GM19372 (cell line): ENCODE results near the gene PRKAR2A.

Experiments
- ATAC-seq: cut with Tn5 transposase; IDR thresholded peaks from one replicate; pipeline ENCODE4 v1.9.1; 2021; ENCODE audit warnings: mild to moderate bottlenecking, low read depth, moderate library complexity; ENCODE audit not compliant: unreplicated experiment

Gene PRKAR2A

GRCh38 chr3:48847504-48848423 lies at the start of gene PRKAR2A:
Gene PRKAR2A, minus strand, starts transcription at chr3:48847874. Its CDS starts 278 bp downstream, at chr3:48847596.
- peak; percentile 90 for ATAC-seq

DNA sequence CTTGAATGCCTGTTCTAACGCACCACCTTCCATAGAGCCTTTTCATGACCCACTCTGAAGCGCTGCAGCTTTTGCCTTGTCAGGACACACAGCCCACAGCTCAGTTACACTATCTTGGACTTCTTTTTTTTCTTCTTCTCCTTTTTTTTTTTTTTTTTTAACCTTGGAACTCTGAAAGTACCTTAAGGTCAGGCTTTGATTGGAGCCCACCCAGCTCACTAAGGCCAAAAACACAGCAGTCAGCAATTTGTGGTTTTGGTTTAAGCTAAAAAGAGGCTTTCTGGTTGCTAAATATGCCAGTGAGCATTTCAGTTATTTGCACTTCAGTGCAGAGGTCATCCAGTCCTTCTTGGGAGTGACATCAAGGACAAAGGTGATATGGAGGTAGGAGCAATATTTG lies 49.3 kb upstream of the PRKAR2A start:
- no peak for ATAC-seq

- no peak for ATAC-seq
Observed at GRCh38 chr3:48894516-48894915, 46.8 kb upstream of the PRKAR2A start.

DNA sequence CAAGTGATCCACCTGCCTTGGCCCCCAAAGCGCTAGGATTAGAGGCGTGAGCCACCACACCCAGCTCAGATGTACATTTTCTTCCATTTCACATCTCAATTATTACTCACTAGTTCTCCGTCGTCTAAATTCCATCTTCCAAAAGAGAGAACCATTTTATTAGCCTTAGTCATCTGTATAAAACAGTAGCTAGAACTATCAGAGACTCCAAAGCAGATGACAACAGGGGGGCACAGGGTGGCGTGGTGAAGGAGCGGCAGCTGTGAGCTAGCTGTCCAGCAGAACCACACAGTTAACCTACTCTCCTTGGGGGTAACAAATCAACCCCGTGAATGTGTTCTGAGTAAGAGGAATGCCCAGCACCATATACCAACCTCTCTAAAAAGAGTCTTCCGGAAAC lies 43.9 kb upstream of the PRKAR2A start:
- no peak for ATAC-seq

GRCh38 chr3:48885753-48886152 lies 38.1 kb upstream of the PRKAR2A start:
- no peak for ATAC-seq

DNA sequence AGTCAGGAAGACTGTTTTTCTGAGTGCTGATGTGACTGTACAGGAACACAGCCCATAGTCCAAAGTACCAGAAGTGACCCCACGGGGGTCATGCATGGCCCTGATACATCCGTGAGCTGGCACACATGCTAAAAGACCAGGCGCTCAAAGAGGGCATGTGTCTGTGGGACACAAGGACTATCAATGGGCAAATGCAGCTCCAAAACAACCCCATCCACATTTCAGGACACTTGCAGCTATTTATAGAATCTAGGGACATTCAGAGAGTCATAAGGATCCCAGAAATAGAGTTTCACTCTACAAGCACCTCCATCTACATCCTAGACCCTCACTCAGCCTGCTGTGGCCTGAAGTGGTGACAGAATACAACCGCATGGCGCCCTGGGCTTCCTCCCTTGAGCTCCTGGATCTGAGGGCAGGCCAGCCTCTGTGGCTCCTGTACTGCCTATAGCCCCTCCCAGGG lies 34.0 kb upstream of the PRKAR2A start:
- no peak for ATAC-seq

DNA sequence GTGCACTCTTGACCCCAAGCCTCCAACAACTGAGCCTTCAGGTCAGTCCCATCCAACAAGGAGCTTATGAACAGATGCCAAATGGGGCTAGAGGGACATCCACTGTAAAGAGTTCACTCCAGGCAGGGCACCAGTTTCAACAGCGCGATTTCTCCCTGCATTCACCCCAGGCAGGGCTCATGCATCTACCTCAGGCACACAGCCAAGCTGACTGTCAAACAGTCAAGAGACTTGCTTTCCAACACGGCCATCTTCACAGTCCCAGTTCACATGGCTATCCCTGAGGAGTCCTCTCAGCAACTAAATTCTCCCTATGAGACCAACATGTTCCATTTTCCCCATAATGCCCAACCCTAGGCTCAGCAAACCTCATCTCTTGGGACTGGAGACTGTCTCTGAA lies 33.3 kb upstream of the PRKAR2A start:
- no peak for ATAC-seq

DNA sequence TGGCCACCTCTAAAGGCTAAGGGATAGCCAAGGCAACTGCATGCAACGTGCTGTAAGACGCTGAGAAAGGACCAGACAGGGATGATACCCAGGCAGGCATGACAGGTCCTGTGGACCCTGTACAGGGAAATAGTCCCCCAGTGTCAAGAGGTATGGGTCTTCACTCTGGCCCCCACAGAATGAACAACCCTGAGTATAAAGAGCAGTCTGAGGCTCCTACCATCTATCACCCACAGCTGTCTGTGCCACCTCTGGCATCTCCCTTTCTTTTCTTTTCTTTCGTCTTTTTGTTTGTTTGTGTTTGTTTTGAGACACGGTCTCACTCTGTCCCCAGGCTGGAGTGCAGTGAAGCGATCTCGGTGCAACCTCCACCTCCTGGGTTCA lies 32.3 kb upstream of the PRKAR2A start:
- no peak for ATAC-seq

DNA sequence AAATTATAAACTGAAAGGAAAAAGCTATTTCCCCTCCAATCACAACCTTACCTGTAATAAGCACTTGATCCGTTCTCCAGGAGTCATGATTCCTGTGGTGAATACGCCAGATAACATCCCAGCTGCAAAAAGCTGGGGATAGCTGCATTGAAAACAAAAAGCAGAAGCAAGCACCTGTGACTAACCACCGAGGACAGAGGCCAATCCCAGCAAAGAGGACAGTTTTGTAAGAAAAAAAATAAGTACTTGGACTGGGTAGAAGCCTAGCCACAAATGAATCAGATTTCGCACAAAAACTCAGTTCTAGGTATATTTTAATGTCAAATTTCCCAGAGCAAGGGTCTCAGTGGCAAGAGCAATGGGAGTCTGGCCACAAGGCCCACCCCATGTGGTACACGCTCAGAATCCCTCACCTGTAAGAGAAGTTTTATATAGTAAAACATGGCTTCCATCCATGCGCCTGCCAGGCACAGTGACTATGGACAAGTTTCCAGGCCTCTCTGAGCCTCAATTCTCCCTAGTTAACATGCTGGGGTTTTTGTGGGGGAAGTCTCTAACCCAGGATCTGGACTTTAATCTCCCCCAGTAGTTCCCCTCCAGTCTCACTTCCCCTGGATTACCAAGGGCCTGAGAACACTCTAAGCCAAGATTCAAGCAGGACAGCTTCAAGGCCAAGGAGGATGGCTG lies 31.8 kb upstream of the PRKAR2A start:
- ATAC-seq: no peak

GRCh38 chr3:48877671-48878070 lies 30.0 kb upstream of the PRKAR2A start:
- ATAC-seq: no peak

GRCh38 chr3:48863122-48863521 lies 15.4 kb upstream of the PRKAR2A start:
- no peak for ATAC-seq

DNA sequence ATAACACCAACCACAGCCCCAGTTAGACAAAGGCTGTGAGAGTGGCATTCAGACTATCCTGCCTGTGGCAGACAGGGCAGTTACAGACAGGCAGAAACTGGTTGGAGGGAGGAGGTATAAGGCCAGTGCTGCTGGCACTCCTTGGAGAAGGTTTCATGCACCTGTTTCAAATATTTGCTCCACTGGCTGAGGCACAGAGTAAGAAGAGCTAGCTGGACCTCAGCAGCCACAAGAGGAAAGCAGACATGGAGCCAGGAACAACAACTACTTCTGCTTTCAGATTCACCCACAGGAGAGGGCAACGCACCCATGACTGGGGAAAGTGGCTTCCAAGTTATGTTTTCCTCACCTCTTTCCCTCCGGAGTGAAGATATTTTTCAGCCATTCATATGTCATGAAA lies 11.5 kb upstream of the PRKAR2A start:
- ATAC-seq: no peak

DNA sequence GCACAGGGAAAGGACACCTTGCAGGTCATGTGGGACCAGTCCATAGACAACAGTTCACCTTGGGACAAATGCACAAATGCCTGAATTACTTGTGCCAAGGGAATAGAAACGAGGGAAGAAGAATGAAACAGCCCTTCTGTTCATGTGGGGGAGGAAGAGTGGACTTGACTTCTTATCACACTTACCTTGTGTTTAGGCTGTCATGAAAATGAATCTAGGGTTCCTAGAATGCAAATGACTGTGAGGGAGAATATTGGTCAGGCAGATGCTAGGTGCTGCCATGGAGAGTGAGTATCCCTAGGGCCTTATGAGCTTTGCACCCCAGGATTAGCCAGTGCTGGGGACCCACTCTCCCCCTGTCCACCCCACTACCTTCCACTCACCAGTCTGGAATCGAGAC lies 11.0 kb upstream of the PRKAR2A start:
- no peak for ATAC-seq

- ATAC-seq: no peak
Observed at GRCh38 chr3:48857641-48858040, 10.0 kb upstream of the PRKAR2A start.

GRCh38 chr3:48856469-48856868 lies 8.8 kb upstream of the PRKAR2A start:
- no peak for ATAC-seq

GRCh38 chr3:48855681-48856447 lies 8.2 kb upstream of the PRKAR2A start:
- ATAC-seq: no peak

- no peak for ATAC-seq
Observed at GRCh38 chr3:48852151-48852550, 4.5 kb upstream of the PRKAR2A start.

- no peak for ATAC-seq
Observed at GRCh38 chr3:48851407-48851806, 3.7 kb upstream of the PRKAR2A start.

DNA sequence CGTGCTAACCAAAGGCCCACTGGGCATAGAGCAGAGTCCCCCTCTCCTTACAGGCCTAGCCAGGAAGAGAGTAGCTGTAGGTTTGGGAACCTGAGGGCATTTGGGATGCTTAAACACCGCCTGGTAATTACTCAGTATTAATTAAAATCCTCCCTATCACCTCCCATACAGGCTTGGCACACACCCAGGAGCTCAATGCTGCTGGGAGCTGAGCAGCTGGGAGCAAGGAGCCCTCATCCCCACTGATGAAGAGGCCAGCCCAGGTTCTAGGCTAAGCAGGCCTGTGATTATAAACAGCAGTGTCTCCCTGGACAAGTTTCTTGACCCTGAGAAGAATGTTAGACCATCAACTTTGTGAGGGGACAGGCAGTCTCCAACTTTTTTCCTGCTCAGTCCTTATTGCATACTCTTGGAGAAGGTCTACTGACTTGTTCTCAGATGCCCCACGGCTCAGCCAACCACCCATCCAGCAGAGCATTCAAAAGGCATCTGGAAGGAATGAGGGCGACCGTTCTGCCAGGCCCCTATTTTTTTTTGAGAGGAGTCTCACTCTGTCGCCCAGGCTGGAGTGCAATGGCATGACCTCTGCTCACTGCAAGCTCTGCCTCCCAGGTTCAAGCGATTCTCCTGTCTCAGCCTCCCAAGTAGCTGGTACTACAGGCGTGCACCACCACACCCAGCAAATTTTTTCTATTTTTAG lies 1.3 kb upstream of the PRKAR2A start:
- ATAC-seq: no peak

DNA sequence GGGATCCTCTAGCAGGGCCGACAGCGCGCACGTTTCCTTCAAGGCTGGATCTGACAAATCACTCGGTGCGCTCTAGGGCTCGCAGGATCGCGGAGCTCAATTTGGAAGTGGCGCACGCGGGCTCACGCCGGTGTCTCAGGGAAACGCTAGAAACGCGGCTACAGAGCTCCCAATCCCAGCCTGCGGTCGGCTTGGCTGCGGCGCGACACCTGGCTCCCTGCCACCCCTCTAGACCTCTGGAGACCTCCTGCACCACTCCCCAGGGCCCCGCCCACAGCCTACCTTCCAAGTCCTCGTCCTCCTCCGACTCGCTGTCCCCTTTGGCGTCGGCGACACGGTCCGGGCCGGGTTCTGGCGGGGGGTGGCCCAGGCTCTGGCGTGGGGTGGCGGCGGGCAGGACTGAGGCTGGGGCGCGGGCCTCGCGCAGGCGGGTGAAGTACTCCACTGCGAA lies 596 bp downstream of the PRKAR2A start:
- peak; percentile 28 for ATAC-seq
